ENCODE measurements around the gene TCERG1L.

TCERG1L gene

GRCh38 chr10:131254859-131255252, 56.7 kb downstream of the TCERG1L start:
- no peak for DNase-seq
- intact Hi-C loops (cut with DNase I) = no loop called here

GRCh38 chr10:131253931-131254858, 57.3 kb downstream of the TCERG1L start:
- DNase-seq = no peak
- intact Hi-C loops (cut with DNase I) = no loop called here

GRCh38 chr10:131252567-131253276, 58.8 kb downstream of the TCERG1L start:
- DNase-seq = peak in 2 of 42 donors; percentile 21 to 28
- intact Hi-C loops (cut with DNase I) = no loop called here

- intact Hi-C loops (cut with DNase I) = no loop called here
- DNase-seq = peak in 1 of 42 donors; percentile 8
These were observed 60.4 kb downstream of the TCERG1L start for GRCh38 chr10:131251146-131251541.

- peak in 1 of 42 donors; percentile 27 for DNase-seq
- intact Hi-C loops (cut with DNase I) = no loop called here
These were observed 60.9 kb downstream of the TCERG1L start for GRCh38 chr10:131250454-131251145.

GRCh38 chr10:131249955-131250344, 61.6 kb downstream of the TCERG1L start:
- intact Hi-C loops (cut with DNase I) = no loop called here
- no peak for DNase-seq

- no peak for DNase-seq
- intact Hi-C loops (cut with DNase I) = no loop called here
These were observed 62.1 kb downstream of the TCERG1L start for GRCh38 chr10:131249238-131249954.

GRCh38 chr10:131248376-131249165, 63.0 kb downstream of the TCERG1L start:
- intact Hi-C loops (cut with DNase I) = no loop called here
- no peak for DNase-seq

GRCh38 chr10:131247873-131248272, 63.6 kb downstream of the TCERG1L start:
- no peak for DNase-seq

GRCh38 chr10:131246775-131247174, 64.7 kb downstream of the TCERG1L start:
- intact Hi-C loops (cut with DNase I) = no loop called here

More at GRCh38 chr10:131247873-131248272, 63.6 kb downstream of the TCERG1L start:
- intact Hi-C loops (cut with DNase I) = no loop called here

GRCh38 chr10:131246089-131246488, 65.4 kb downstream of the TCERG1L start:
- DNase-seq = no peak
- intact Hi-C loops (cut with DNase I) = no loop called here

More at GRCh38 chr10:131246775-131247174, 64.7 kb downstream of the TCERG1L start:
- no peak for DNase-seq

GRCh38 chr10:131245475-131246059, 66.0 kb downstream of the TCERG1L start:
- DNase-seq = no peak
- intact Hi-C loops (cut with DNase I) = no loop called here

- intact Hi-C loops (cut with DNase I) = no loop called here
- no peak for DNase-seq
These were observed 66.7 kb downstream of the TCERG1L start for GRCh38 chr10:131244836-131245235.

GRCh38 chr10:131243076-131243475, 68.4 kb downstream of the TCERG1L start:
- intact Hi-C loops (cut with DNase I) = no loop called here
- no peak for DNase-seq

GRCh38 chr10:131242007-131242406, 69.5 kb downstream of the TCERG1L start:
- intact Hi-C loops (cut with DNase I) = no loop called here
- peak in 35 of 42 donors; percentile 7 to 64 (median 31) for DNase-seq

GRCh38 chr10:131240691-131241090, 70.8 kb downstream of the TCERG1L start:
- DNase-seq = no peak
- intact Hi-C loops (cut with DNase I) = no loop called here

GRCh38 chr10:131239926-131240325, 71.6 kb downstream of the TCERG1L start:
- no peak for DNase-seq
- intact Hi-C loops (cut with DNase I) = no loop called here

- no peak for DNase-seq
- intact Hi-C loops (cut with DNase I) = no loop called here
These were observed 72.1 kb downstream of the TCERG1L start for GRCh38 chr10:131239450-131239849.
